Effector memory CD8-positive, alpha-beta T cell (primary cell): ENCODE measurements around the gene OR2K2.
"Not testable (repeated sequence)": the region's sequence is repeated elsewhere in the genome, so short reads cannot be mapped to it uniquely, and the experiment has no call there.

Source experiments
- ATAC-seq: fragments of 150-1000 bp; cut with Tn5 transposase; replicated peaks from 2 replicates; pipeline ENCODE4 v1.10.0; 2021; ENCODE audit warnings: mild to moderate bottlenecking, moderate library complexity
- DNase-seq, 3 experiments: peaks; one replicate each; pipeline ENCODE4 v3.0.0; 2021
- H3K27ac Mint-ChIP-seq, 2 donors: one replicate each; pipeline ENCODE4 v1.8.0; 2022; ENCODE audit warnings: mild to moderate bottlenecking in 2 of 2, mixed read lengths in 2 of 2, moderate library complexity in 2 of 2
- H3K27me3 Mint-ChIP-seq, 2 donors: one replicate each; pipeline ENCODE4 v1.8.0; 2022; ENCODE audit warnings: mixed read lengths in 2 of 2
- H3K36me3 Mint-ChIP-seq: one replicate; pipeline ENCODE4 v1.8.0; 2022; ENCODE audit warnings: mild to moderate bottlenecking, moderate library complexity, mixed read lengths; ENCODE audit not compliant: insufficient read depth
- H3K4me1 Mint-ChIP-seq, 2 donors: one replicate each; pipeline ENCODE4 v1.8.0; 2022; ENCODE audit warnings: low read depth in 2 of 2, mixed read lengths in 2 of 2
- H3K4me3 Mint-ChIP-seq, 2 donors: one replicate each; pipeline ENCODE4 v1.8.0; 2022; ENCODE audit warnings: mild to moderate bottlenecking in 2 of 2, mixed read lengths in 2 of 2, moderate library complexity in 2 of 2
- H3K9me3 Mint-ChIP-seq, 2 donors: one replicate each; pipeline ENCODE4 v1.8.0; 2022; ENCODE audit warnings: mixed read lengths in 2 of 2
- total RNA-seq, 9 experiments: gene quantifications; one replicate each; lab custom pipeline; 2026; lab: John Stamatoyannopoulos, UW

OR2K2 gene, protein sequence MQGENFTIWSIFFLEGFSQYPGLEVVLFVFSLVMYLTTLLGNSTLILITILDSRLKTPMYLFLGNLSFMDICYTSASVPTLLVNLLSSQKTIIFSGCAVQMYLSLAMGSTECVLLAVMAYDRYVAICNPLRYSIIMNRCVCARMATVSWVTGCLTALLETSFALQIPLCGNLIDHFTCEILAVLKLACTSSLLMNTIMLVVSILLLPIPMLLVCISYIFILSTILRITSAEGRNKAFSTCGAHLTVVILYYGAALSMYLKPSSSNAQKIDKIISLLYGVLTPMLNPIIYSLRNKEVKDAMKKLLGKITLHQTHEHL
- 0 to 0.10 (median 0) reads per million in 9 experiments for total RNA-seq

DNA sequence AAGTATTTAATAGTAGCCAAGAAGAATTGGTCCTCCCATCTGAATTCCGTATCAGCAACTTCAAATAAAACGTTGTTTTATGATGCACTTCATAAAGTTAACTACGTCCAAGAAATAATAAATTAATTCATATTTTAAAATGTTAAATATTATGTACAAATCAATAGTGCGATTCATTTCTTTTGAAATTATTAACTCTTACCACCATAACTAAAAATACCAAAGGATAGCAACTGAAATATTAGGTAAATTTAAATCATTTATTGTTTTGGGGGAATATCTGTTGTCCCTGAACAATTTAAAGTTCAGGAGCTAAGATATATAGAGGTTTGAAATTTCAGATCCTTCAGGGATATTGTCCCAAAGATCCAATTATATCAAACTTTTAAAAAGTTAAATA, at the start of gene OR2K2:
Gene OR2K2, minus strand, starts transcription at position 101 of the 400 bp plus-strand sequence. CDS start 1,791 bp downstream, outside the sequence.
- Mint-ChIP-seq H3K27ac (no peak within 1 kb of the TSS), H3K4me3 (no peak within 1 kb of the TSS), H3K9me3 (no peaks in the 10 kb centered on the region), H3K36me3 (no peaks in the 10 kb centered on the region), H3K4me1 (peaks cover 0 to 6% of the 10 kb centered on the region in 2 donors), H3K27me3 (peaks cover 39 to 43% of the 10 kb centered on the region in 2 donors)
- no peak for ATAC-seq
- no peak for DNase-seq

DNA sequence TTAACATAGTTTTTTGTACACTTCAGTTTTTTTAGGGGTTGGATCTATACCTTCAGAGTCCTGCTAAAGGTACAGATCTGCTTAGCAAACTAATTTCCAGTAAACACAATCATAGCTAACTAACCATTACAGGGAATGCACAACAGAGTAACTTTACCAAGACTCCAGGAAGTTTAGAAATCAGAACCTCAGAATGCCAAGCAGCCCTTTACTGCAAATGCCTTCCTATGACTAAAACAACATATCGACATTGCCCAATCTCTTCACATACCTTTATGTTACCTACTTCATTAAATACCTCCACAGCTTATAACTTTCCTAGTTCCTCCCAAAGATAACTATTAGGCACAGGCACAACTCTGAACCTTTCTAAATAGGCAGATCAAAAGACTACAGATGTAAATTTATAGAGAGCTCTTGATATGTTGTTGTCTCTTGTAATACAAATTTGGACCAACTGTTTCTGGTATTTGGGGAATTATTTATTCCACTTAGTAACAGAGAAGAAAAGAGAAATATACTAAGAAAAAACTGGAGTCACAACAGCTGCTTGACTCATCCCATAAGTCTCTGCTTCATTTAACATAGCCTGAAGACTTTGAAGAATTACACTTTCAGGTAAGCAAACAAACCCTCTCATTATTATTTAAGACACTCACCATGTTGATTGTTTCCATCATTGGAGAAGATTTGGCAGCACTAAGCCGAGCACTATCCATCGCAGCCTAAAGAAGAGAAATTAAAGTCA, 46.0 kb upstream of the OR2K2 start:
- H3K36me3 Mint-ChIP-seq: peaks cover 47% of the 10 kb centered on the region
- ATAC-seq (no peak), DNase-seq (no peak)
- no peak overlapping the region for H3K4me3 Mint-ChIP-seq
- no peaks in the 10 kb centered on the region for H3K27me3 Mint-ChIP-seq
- no peaks in the 10 kb centered on the region for H3K9me3 Mint-ChIP-seq
- no peaks in the 10 kb centered on the region for H3K4me1 Mint-ChIP-seq
- peak overlapping the region; percentile 1 to 33 for H3K27ac Mint-ChIP-seq

DNA sequence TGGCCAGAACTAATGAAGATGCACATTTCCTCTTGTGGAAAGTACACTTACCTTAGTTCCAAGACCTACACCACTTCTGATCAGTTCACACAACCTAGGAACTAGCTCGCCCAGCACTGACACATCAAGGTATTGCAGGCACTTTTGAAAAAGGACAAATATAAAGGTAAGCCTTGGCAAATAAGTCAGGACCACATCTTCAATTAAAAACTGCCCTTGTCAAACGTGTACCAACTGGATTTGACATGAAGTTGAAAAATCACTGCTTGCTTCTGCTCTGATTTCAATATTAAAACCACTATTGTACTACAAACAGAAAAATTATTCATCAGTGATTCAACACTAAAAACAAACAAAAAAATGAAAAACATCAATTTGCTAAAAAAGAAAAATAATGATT, 45.0 kb upstream of the OR2K2 start:
- H3K27ac Mint-ChIP-seq: peak overlapping the region in 1 of 2 donors; percentile 1

DNA sequence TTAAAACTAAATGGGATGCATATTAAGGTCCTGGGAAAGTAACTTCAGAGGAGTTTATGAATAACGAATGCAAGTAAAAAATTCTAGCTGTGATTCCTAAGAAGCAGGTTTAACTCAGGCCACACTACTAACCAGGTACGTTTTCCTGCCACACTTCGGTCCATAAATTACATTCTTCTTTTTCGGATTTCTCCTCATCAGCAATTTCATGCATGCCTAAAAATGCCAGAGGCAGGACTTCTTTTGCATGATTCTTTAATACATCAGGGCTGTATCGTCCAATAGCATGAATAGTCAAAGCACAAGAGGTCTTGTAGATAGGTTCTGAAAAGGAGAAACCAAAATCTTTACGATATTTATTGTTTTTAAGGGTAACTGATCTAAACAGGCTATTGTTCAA, 42.3 kb upstream of the OR2K2 start:
- DNase-seq (no peak), ATAC-seq (no peak)
- Mint-ChIP-seq H3K4me1 (no peaks in the 10 kb centered on the region), H3K9me3 (no peaks in the 10 kb centered on the region), H3K27me3 (no peaks in the 10 kb centered on the region), H3K27ac (no peak overlapping the region), H3K4me3 (no peak overlapping the region), H3K36me3 (peaks cover 73% of the 10 kb centered on the region)

More for the DNA sequence above, 45.0 kb upstream of the OR2K2 start:
- Mint-ChIP-seq H3K4me3 (no peak overlapping the region), H3K36me3 (peaks cover 55% of the 10 kb centered on the region), H3K27me3 (no peaks in the 10 kb centered on the region), H3K9me3 (no peaks in the 10 kb centered on the region), H3K4me1 (no peaks in the 10 kb centered on the region)
- DNase-seq (no peak), ATAC-seq (no peak)

DNA sequence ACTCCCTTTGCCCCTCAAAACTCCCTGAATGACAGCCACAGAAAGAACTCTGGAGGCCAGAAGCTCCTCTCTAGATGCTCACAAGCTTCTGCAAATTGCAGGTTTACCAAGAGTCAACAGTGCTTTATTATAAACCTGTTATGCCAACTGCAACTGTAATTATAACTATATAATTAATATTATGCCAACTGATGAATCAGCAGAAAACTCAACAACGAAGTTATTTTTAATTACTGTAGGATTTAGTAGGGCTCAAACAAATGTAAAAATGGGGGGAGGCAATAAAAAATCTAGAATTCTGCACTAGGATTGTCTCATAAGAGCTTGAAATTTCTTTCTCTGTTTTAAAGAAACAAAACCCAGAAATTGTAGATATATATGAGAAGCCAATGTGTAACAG, 37.0 kb upstream of the OR2K2 start:
- ATAC-seq: no peak
- DNase-seq: no peak

DNA sequence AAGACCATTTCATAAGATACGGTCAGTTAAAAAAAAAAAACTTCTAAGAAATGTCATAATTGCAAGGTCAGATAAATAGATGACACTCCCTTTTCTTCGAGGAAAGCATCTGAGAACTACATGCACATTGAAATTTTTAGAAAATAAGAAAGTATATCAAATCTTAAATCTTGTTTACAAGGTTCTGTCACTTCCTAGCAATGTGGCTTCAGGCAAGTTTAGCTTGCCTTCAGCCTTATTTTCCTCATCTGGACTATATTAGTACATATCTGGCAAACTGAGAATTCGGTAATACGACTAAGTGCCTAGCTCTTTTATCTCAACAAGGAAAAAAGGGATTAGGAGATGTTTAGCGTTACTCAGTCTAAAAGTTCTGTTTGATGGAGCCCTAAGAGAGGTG, 32.5 kb upstream of the OR2K2 start:
- no peak for DNase-seq
- Mint-ChIP-seq H3K9me3 (no peaks in the 10 kb centered on the region), H3K27me3 (no peaks in the 10 kb centered on the region), H3K36me3 (peaks cover 41% of the 10 kb centered on the region), H3K4me1 (no peaks in the 10 kb centered on the region), H3K4me3 (no peak overlapping the region), H3K27ac (peak overlapping the region in 1 of 2 donors; percentile 61)
- ATAC-seq: no peak

More for the DNA sequence above, 37.0 kb upstream of the OR2K2 start:
- no peaks in the 10 kb centered on the region for H3K4me1 Mint-ChIP-seq
- no peak overlapping the region for H3K27ac Mint-ChIP-seq
- H3K4me3 Mint-ChIP-seq: no peak overlapping the region
- no peaks in the 10 kb centered on the region for H3K9me3 Mint-ChIP-seq
- H3K36me3 Mint-ChIP-seq: peaks cover 76% of the 10 kb centered on the region
- H3K27me3 Mint-ChIP-seq: no peaks in the 10 kb centered on the region

DNA sequence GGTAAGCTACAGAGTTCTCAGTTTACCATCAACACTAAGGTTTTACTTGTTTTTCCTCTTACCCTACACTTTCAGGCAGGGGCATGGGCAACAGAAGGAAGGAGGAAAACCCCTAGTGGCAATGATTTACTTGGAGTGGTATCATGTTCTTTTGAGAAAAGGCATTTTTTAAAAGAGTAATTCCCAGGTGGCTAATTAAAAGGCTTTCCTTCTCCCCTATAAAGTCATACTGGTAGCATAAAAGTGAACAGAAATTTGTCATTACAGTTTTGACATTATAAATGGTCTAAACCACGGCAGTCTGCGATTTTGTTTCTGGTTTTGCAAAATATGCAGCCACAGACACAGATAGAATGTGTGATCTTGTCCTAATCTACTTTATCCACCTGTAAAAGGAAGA, 30.9 kb upstream of the OR2K2 start:
- Mint-ChIP-seq H3K4me3 (no peak overlapping the region), H3K4me1 (no peaks in the 10 kb centered on the region), H3K27me3 (no peaks in the 10 kb centered on the region), H3K27ac (no peak overlapping the region), H3K36me3 (peaks cover 34% of the 10 kb centered on the region), H3K9me3 (no peaks in the 10 kb centered on the region)
- ATAC-seq (no peak), DNase-seq (no peak)

DNA sequence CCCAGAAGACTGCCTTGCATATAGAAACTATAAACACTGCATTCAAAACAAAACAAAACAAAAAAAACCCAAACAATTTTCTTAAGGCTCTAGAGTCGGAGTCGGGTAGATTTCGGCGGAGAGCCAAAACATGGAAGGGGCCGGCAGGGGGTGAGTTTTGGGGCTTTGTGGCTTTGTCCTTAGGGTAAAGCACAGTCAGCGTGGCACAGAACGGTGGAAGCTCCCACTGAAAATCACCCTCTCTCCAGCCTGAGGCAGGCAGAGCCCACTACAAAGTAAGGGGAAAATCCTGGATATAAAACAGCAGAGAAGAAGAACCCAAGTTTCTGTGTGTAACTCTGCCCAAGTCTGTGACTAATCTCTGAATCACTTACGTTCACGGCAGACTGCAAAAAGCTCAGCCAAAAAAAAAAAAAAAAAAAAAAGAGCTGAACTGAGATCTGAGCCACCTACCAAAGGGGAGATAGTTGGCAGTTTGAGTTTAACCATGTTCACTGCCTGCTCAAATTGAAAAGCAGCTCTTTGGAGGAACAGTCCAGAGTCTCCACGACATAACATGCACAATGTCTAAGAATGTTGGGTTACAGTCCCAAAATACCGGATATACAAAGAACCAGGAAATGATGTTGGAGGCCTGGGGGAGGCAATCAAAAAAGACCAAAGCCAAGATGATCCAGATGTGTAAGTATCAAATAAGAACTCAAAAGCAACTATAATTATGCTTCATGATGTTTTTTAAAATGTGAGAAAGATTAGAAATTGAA, 26.6 kb upstream of the OR2K2 start:
- no peak for DNase-seq
- no peak overlapping the region for H3K4me3 Mint-ChIP-seq
- no peak for ATAC-seq
- H3K27me3 Mint-ChIP-seq: no peaks in the 10 kb centered on the region
- peaks cover 3% of the 10 kb centered on the region for H3K36me3 Mint-ChIP-seq
- no peaks in the 10 kb centered on the region for H3K9me3 Mint-ChIP-seq
- H3K4me1 Mint-ChIP-seq: no peaks in the 10 kb centered on the region
- no peak overlapping the region for H3K27ac Mint-ChIP-seq

DNA sequence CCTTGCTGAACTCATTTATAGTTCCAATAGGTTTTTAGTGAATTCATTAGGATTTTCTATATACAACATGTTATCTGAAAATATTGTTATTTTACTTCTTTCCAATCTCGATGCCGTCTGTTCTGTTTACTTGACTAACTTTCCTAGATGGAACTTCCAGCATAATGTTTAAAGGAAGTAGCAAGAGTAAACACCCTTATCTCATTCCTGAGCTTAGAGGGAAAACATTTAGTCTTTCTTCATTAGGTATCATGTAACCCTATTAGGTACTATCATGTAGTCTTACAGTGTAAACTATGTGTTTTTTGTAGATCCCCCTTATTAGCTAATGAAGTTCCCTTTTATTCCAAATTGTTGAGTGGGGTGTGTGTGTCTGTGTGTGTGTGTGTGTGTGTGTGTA, 22.5 kb upstream of the OR2K2 start:
- no peaks in the 10 kb centered on the region for H3K9me3 Mint-ChIP-seq
- no peaks in the 10 kb centered on the region for H3K27me3 Mint-ChIP-seq
- H3K4me3 Mint-ChIP-seq: no peak overlapping the region
- H3K36me3 Mint-ChIP-seq: no peaks in the 10 kb centered on the region
- H3K4me1 Mint-ChIP-seq: no peaks in the 10 kb centered on the region
- no peak for ATAC-seq
- no peak overlapping the region for H3K27ac Mint-ChIP-seq
- no peak for DNase-seq

DNA sequence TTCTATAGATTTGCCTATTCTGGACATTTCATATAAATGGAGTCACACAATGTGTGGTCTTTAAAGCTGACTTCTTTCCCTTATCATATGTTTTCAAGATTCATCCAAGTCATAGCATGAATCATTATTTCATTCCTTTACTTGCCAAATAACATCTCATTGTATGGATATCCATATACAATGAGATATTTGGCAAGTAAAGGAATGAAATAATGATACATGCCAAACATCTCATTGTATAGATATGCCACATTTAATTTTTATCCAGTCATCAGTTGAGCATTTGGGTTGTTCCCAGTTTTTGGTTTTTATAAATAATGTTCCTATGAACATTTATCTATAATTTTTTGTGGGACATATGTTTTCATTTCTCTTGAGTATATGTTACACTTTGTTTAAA, 20.5 kb upstream of the OR2K2 start:
- ATAC-seq: no peak
- H3K4me3 Mint-ChIP-seq: no peak overlapping the region
- DNase-seq: no peak
- H3K27me3 Mint-ChIP-seq: peaks cover 6 to 7% of the 10 kb centered on the region in 2 donors
- H3K4me1 Mint-ChIP-seq: no peaks in the 10 kb centered on the region
- no peaks in the 10 kb centered on the region for H3K36me3 Mint-ChIP-seq
- no peak overlapping the region for H3K27ac Mint-ChIP-seq
- H3K9me3 Mint-ChIP-seq: no peaks in the 10 kb centered on the region

DNA sequence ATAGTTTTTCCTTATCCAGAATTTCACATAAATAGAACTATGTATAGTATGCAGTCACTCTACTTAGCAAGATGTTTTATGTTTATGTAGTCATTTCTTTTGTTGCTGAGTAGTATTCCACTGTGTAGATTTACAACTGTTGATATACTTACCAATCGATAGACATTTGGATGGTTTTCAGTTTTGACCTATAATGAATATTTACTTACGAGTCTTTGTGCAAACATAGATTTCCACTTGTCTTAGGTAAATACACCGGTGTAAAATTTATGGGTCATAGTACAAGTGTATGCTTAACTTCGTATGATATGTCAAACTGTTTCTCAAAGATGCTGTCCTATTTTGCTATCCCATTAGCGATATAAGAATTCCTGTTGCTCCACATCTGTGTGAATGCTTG, 19.7 kb upstream of the OR2K2 start:
- ATAC-seq (no peak), DNase-seq (no peak)
- Mint-ChIP-seq H3K36me3 (no peaks in the 10 kb centered on the region), H3K4me1 (no peaks in the 10 kb centered on the region), H3K27ac (no peak overlapping the region), H3K27me3 (peaks cover 9% of the 10 kb centered on the region in 2 donors), H3K9me3 (no peaks in the 10 kb centered on the region), H3K4me3 (no peak overlapping the region)

DNA sequence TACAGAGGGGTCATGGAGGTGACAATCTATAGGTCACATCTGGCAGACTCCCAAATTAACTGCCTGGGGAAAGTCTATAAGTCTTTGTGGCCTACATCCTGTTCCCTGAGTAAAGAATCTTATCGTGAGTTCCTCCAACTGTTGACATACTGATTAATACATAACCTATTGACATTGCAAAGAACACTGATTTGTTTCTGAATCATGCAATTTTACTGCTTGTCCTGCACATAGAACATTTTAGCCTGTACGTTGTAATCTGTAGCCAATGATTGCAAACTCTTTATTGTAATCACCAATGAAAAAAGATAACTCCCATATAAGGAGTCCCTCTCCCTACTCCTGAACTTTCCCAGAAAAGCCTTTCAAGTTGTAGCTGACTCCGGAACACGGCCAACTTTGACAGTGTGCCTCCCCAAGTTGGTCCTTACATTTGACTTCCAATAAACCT, 18.8 kb upstream of the OR2K2 start:
- Mint-ChIP-seq H3K4me1 (no peaks in the 10 kb centered on the region), H3K27me3 (peaks cover 9% of the 10 kb centered on the region in 2 donors), H3K36me3 (no peaks in the 10 kb centered on the region)

DNA sequence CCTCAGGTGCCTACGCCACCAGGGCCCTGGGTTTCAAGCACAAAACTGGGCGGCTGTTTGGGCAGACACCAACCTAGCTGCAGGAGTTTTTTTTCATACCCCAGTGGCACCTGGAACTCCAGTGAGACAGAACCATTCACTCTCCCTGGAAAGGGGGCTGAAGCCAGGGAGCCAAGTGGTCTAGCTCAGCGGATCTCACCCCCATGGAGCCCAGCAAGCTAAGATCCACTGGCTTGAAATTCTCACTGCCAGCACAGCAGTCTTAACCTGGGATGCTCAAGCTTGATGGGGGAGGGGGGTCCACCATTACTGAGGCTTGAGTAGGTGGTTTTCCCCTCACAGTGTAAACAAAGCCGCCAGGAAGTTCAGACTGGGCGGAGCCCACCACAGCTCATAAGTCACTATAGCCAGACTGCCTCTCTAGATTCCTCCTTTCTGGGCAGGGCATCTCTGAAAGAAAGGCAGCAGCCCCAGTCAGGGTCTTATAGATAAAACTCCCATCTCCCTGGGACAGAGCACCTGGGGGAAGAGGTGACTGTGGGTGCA, 4.4 kb upstream of the OR2K2 start:
- H3K9me3 Mint-ChIP-seq, H3K27ac Mint-ChIP-seq, H3K36me3 Mint-ChIP-seq, DNase-seq, H3K4me1 Mint-ChIP-seq, ATAC-seq: not testable (repeated sequence)
- Mint-ChIP-seq H3K4me3 (peak overlapping the region in 1 of 2 donors; percentile 21), H3K27me3 (peaks cover 35 to 61% of the 10 kb centered on the region in 2 donors)

More for the DNA sequence above, 18.8 kb upstream of the OR2K2 start:
- no peaks in the 10 kb centered on the region for H3K9me3 Mint-ChIP-seq
- H3K27ac Mint-ChIP-seq: no peak overlapping the region
- ATAC-seq (no peak), DNase-seq (no peak)
- no peak overlapping the region for H3K4me3 Mint-ChIP-seq
